SK-N-SH (cell line): Measurements from ENCODE around the gene SERINC1. TPM values are rescaled to one million over a fixed set of nuclear protein-coding genes. Genes with fewer than 3 reads are reported as not detected.
"Not testable (repeated sequence)": the region's sequence is repeated elsewhere in the genome, so short reads cannot be mapped to it uniquely, and the experiment has no call there.

Source experiments
- CTCF ChIA-PET: fragments of 300-600, 350-600 bp; formaldehyde crosslinking; extraction: SDS; loops from one replicate; lab custom pipeline; 2021; lab: Yijun Ruan, JAX
- POLR2A ChIA-PET: fragments of 350-600 bp; sonication (Branson Sonifier 250); formaldehyde crosslinking; extraction: SDS; loops from one replicate; lab custom pipeline; 2020; ENCODE audit warnings: antibody characterized with exemption, inconsistent platforms; lab: Yijun Ruan, JAX
- DNase-seq: peaks from one replicate; pipeline ENCODE4 v3.0.0; 2012
- H2AFZ ChIP-seq: fragments of 200-600 bp; sonication (generic); 2 replicates; pipeline ENCODE4 v1.8.1; 2016; ENCODE audit warnings: antibody characterized with exemption, mild to moderate bottlenecking, low read depth
- H3F3A ChIP-seq: fragments of 200-600 bp; sonication (generic); replicated peaks from 2 replicates; pipeline ENCODE3; 2016; ENCODE audit warnings: antibody characterized with exemption, mild to moderate bottlenecking; ENCODE audit not compliant: insufficient read depth
- H3K27ac ChIP-seq, 2 experiments: fragments of 200-500 bp in 1 of 2; fragments of 200-600 bp in 1 of 2; sonication (Bioruptor generic) in 1 of 2; sonication (generic), shearing (Covaris generic) in 1 of 2; 2 replicates each; pipeline versions ENCODE4 v1.5.1 to v1.6.1; 2014 to 2016; ENCODE audit warnings: low read depth in 2 of 2, inconsistent platforms in 1 of 2, low read length in 1 of 2, mild to moderate bottlenecking in 1 of 2, mixed read lengths in 1 of 2
- H3K27me3 ChIP-seq: fragments of 200-600 bp; sonication (generic), shearing (Covaris generic); 2 replicates; pipeline ENCODE4 v1.6.1; 2016; ENCODE audit warnings: mixed run types; ENCODE audit not compliant: insufficient read depth
- H3K36me3 ChIP-seq, 2 experiments: fragments of 200-500 bp in 1 of 2; fragments of 200-600 bp in 1 of 2; sonication (Bioruptor generic) in 1 of 2; sonication (generic) in 1 of 2; replicated peaks in 1 of 2; 2 replicates each; pipeline versions ENCODE3 to v1.5.1; 2014 to 2016; ENCODE audit warnings: low read length in 1 of 2, mild to moderate bottlenecking in 1 of 2; ENCODE audit not compliant: insufficient read depth in 2 of 2, control insufficient read depth in 1 of 2
- H3K4me1 ChIP-seq, 2 experiments: fragments of 200-500 bp in 1 of 2; fragments of 200-600 bp in 1 of 2; sonication (Bioruptor generic) in 1 of 2; sonication (generic), shearing (Covaris generic) in 1 of 2; 2 replicates each; pipeline versions ENCODE4 v1.5.1 to v1.6.1; 2014 to 2016; ENCODE audit warnings: low read depth in 1 of 2, low read length in 1 of 2, mixed run types in 1 of 2; ENCODE audit not compliant: insufficient read depth in 2 of 2, control insufficient read depth in 1 of 2
- H3K4me2 ChIP-seq: fragments of 200-600 bp; sonication (generic), shearing (Covaris generic); 2 replicates; pipeline ENCODE4 v1.6.1; 2017; ENCODE audit warnings: mixed run types
- H3K4me3 ChIP-seq, 2 experiments: fragments of 200-500 bp in 1 of 2; fragments of 200-600 bp in 1 of 2; sonication (Bioruptor generic) in 1 of 2; sonication (generic), shearing (Covaris generic) in 1 of 2; 2 replicates each; pipeline versions ENCODE4 v1.5.1 to v1.8.1; 2014 to 2016; ENCODE audit warnings: low read depth in 2 of 2, inconsistent platforms in 1 of 2, low read length in 1 of 2, mild to moderate bottlenecking in 1 of 2, mixed read lengths in 1 of 2, moderate library complexity in 1 of 2
- H3K79me2 ChIP-seq: fragments of 200-600 bp; sonication (generic); 2 replicates; pipeline ENCODE4 v1.8.1; 2017; ENCODE audit warnings: mild to moderate bottlenecking; ENCODE audit not compliant: insufficient read depth
- H3K9ac ChIP-seq: fragments of 200-600 bp; sonication (generic); 2 replicates; pipeline ENCODE4 v1.6.1; 2017; ENCODE audit warnings: mixed run types
- H3K9me2 ChIP-seq: fragments of 200-600 bp; sonication (generic); 2 replicates; pipeline ENCODE4 v1.6.1; 2017; ENCODE audit warnings: mixed run types
- H3K9me3 ChIP-seq: fragments of 200-600 bp; sonication (generic); 2 replicates; pipeline ENCODE4 v1.6.1; 2017; ENCODE audit warnings: mixed run types, mild to moderate bottlenecking, moderate library complexity
- H4K20me1 ChIP-seq: fragments of 200-600 bp; sonication (generic); 2 replicates; pipeline ENCODE4 v1.6.1; 2017; ENCODE audit warnings: mild to moderate bottlenecking, mixed run types; ENCODE audit not compliant: insufficient read depth
- EP300 ChIP-seq, 2 experiments: IDR thresholded peaks; 2 replicates each; pipeline versions ENCODE4 v1.4.0 to v1.6.1; 2012; ENCODE audit warnings: borderline replicate concordance in 1 of 2, low read depth in 1 of 2, low read length in 1 of 2
- FOXM1 ChIP-seq: IDR thresholded peaks from 2 replicates; pipeline ENCODE4 v1.4.0; 2012; ENCODE audit warnings: low read depth, mild to moderate bottlenecking
- JUND ChIP-seq: IDR thresholded peaks from 2 replicates; pipeline ENCODE4 v1.4.0; 2012
- MAX ChIP-seq: IDR thresholded peaks from 2 replicates; pipeline ENCODE4 v1.4.0; 2012; ENCODE audit warnings: low read depth
- MEF2A ChIP-seq: IDR thresholded peaks from 2 replicates; pipeline ENCODE4 v1.4.0; 2012; ENCODE audit warnings: low read depth, borderline replicate concordance
- MXI1 ChIP-seq: IDR thresholded peaks from 2 replicates; pipeline ENCODE4 v1.6.1; 2012; ENCODE audit warnings: mild to moderate bottlenecking, low read depth, low read length, improper control_type of control experiment
- NFIC ChIP-seq: IDR thresholded peaks from 2 replicates; pipeline ENCODE4 v1.4.0; 2012; ENCODE audit warnings: borderline replicate concordance
- RAD21 ChIP-seq: IDR thresholded peaks from 2 replicates; pipeline ENCODE4 v1.6.1; 2012; ENCODE audit warnings: mild to moderate bottlenecking, low read length
- RCOR1 ChIP-seq: fragments of 150-350 bp; IDR thresholded peaks from 2 replicates; pipeline ENCODE4 v1.6.1; 2017; ENCODE audit warnings: antibody characterized with exemption, low read length
- REST ChIP-seq: IDR thresholded peaks from 2 replicates; pipeline ENCODE4 v1.6.1; 2012; ENCODE audit warnings: mild to moderate bottlenecking, low read depth, low read length, moderate library complexity
- RXRA ChIP-seq: IDR thresholded peaks from 2 replicates; pipeline ENCODE4 v1.4.0; 2012; ENCODE audit warnings: low read depth, mild to moderate bottlenecking, borderline replicate concordance
- SIN3A ChIP-seq: IDR thresholded peaks from 2 replicates; pipeline ENCODE4 v1.6.1; 2012; ENCODE audit warnings: low read depth, mild to moderate bottlenecking, low read length, moderate library complexity, borderline replicate concordance
- SMC3 ChIP-seq: IDR thresholded peaks from 2 replicates; pipeline ENCODE4 v1.6.1; 2012; ENCODE audit warnings: low read depth, low read length, improper control_type of control experiment
- TAF1 ChIP-seq: IDR thresholded peaks from 2 replicates; pipeline ENCODE4 v1.6.1; 2012; ENCODE audit warnings: low read depth, mild to moderate bottlenecking, low read length, moderate library complexity, borderline replicate concordance
- TEAD4 ChIP-seq: IDR thresholded peaks from 2 replicates; pipeline ENCODE4 v1.4.0; 2012; ENCODE audit warnings: mild to moderate bottlenecking, borderline replicate concordance; ENCODE audit not compliant: insufficient read depth
- USF1 ChIP-seq: IDR thresholded peaks from 2 replicates; pipeline ENCODE4 v1.4.0; 2012; ENCODE audit warnings: low read depth, borderline replicate concordance
- WGBS: methylation state at CpG from one replicate; pipeline ENCODE4 v1.1.6; 2017; ENCODE audit warnings: low lambda C conversion rate; 5-methylcytosine and 5-hydroxymethylcytosine counted together
- polyA plus RNA-seq, 3 experiments: library from polyadenylated mRNA; depleted of rRNA; stranded (reverse); fragments of >200 nt; gene quantifications; 2 replicates each; pipeline ENCODE4 v1.2.3, GENCODE V29; 2012
- TF ChIP-seq, protein P1 (sequence below): fragments of 200-600 bp; sonication (generic); IDR thresholded peaks from 2 replicates; pipeline ENCODE4 v1.6.1; 2017; ENCODE audit warnings: antibody characterized with exemption, mild to moderate bottlenecking, moderate library complexity

The SERINC1 gene
- polyA plus RNA-seq, 1 of the 3 experiments (the other 2 are of a cell fraction) = 55.2 TPM

DNA sequence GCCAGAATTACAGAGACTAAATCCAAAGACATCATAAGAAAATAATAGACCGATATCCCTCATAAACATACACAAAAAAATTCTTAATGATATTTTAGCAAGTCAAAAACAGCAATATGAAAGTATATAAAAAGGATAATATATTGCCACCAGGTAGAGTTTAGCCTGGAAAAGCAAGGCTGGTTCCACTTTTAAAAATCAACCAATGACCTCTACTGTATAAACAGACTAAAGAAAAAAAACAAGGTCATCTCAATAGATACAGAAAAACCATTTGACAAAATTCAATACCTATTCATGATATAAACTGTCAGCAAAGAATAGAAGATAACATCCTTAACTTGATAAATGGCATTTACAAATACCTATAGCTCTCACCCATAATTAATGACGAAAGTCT is 9.7 kb downstream of the SERINC1 start (continued):
- TF ChIP-seq REST (no peak), SMC3 (no peak), FOXM1 (no peak), JUND (no peak), USF1 (no peak), MXI1 (no peak), RAD21 (no peak), RCOR1 (no peak), RXRA (no peak), TAF1 (no peak)

GRCh38 chr6:122459865-122460416 is 11.7 kb downstream of the SERINC1 start:
- H3K27me3 ChIP-seq, DNase-seq, POLR2A ChIA-PET, H3K4me2 ChIP-seq, H3F3A ChIP-seq, H3K9me3 ChIP-seq, H3K9me2 ChIP-seq, H3K9ac ChIP-seq, H3K4me3 ChIP-seq, H3K4me1 ChIP-seq, H2AFZ ChIP-seq, H3K27ac ChIP-seq: not testable (repeated sequence)
- Histone ChIP-seq H3K36me3 (peaks cover 53 to 54% of the 10 kb centered on the region in 2 experiments), H3K79me2 (peaks cover 89% of the 10 kb centered on the region), H4K20me1 (peaks cover 88% of the 10 kb centered on the region)
- CTCF ChIA-PET = interaction anchor here (0.6 to 0.9 kb wide), 2 partner anchors 32 to 130 kb away, joined by 3 to 4 read pairs; no protein-coding TSS in a partner anchor
- WGBS = 97% methylated on average over 6 of the region's 8 CpGs

DNA sequence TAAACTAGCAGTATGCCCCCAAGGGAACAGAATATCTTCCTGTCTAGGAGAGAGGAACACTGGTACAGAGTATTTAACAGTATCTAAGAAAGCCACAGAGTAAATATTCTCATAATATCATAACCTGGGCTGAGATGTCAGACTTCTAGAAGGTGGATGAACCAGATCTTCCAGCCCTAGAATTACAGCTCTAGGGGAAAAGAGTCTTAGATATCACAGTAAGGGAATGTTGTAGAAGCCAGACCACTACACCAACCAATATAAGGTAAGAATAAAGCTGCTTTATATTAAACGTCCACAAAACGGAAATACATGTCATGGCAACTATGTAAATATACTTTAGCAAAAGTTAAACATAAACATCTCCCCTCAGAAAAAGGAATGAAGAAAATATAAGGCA is 12.4 kb downstream of the SERINC1 start:
- Histone ChIP-seq H3K4me2 (no peak overlapping the region), H3K9me3 (no peaks in the 10 kb centered on the region), H3K79me2 (peaks cover 82% of the 10 kb centered on the region), H3K36me3 (peaks cover 53 to 54% of the 10 kb centered on the region in 2 experiments), H3K27ac (no peak overlapping the region), H3F3A (peaks cover 6% of the 10 kb centered on the region), H3K4me1 (no peaks in the 10 kb centered on the region; a peak in 2 of 4 replicates), H4K20me1 (peaks cover 81% of the 10 kb centered on the region), H3K27me3 (no peaks in the 10 kb centered on the region), H2AFZ (no peak overlapping the region), H3K4me3 (no peak overlapping the region), H3K9me2 (no peaks in the 10 kb centered on the region), H3K9ac (no peak overlapping the region)
- POLR2A ChIA-PET = no interaction called here
- CTCF ChIA-PET = interaction anchor here (0.6 to 0.9 kb wide), 2 partner anchors 33 to 131 kb away, joined by 3 to 4 read pairs; no protein-coding TSS in a partner anchor
- DNase-seq = no peak
- WGBS = 89% methylated on average over 2 of the region's 2 CpGs
- TF ChIP-seq TEAD4 = no peak
- TF ChIP-seq MAX = no peak
- no peak for TF ChIP-seq SMC3
- TF ChIP-seq RXRA = no peak
- no peak for TF ChIP-seq EP300 (IDR thresholded peaks at IDR 0.05; ENCODE audit: borderline replicate concordance in 1 of 2, low read depth in 1 of 2, low read length in 1 of 2)
- TF ChIP-seq NFIC = no peak
- no peak for TF ChIP-seq SIN3A
- no peak for TF ChIP-seq MXI1
- TF ChIP-seq MEF2A = no peak
- no peak for TF ChIP-seq RCOR1
- TF ChIP-seq, protein P1, sequence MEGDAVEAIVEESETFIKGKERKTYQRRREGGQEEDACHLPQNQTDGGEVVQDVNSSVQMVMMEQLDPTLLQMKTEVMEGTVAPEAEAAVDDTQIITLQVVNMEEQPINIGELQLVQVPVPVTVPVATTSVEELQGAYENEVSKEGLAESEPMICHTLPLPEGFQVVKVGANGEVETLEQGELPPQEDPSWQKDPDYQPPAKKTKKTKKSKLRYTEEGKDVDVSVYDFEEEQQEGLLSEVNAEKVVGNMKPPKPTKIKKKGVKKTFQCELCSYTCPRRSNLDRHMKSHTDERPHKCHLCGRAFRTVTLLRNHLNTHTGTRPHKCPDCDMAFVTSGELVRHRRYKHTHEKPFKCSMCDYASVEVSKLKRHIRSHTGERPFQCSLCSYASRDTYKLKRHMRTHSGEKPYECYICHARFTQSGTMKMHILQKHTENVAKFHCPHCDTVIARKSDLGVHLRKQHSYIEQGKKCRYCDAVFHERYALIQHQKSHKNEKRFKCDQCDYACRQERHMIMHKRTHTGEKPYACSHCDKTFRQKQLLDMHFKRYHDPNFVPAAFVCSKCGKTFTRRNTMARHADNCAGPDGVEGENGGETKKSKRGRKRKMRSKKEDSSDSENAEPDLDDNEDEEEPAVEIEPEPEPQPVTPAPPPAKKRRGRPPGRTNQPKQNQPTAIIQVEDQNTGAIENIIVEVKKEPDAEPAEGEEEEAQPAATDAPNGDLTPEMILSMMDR = no peak
